Muscle of leg (tissue), 16 donors: ENCODE data around the gene RRP7A. TPM values are rescaled to one million over a fixed set of nuclear protein-coding genes. Genes with fewer than 3 reads are reported as not detected.
"Not testable (repeated sequence)": the region's sequence is repeated elsewhere in the genome, so short reads cannot be mapped to it uniquely, and the experiment has no call there.

Experiments used
- DNase-seq: peaks from one replicate; pipeline ENCODE4 v3.0.0; 2013
- H3K27ac ChIP-seq: one replicate; pipeline ENCODE4 v1.5.1; 2013; ENCODE audit warnings: mild to moderate bottlenecking, low read length, control low read depth
- H3K27me3 ChIP-seq: one replicate; pipeline ENCODE4 v1.6.1; 2013; ENCODE audit warnings: low read length; ENCODE audit not compliant: control insufficient read depth, insufficient read depth
- H3K36me3 ChIP-seq: one replicate; pipeline ENCODE4 v1.6.1; 2013; ENCODE audit warnings: low read length; ENCODE audit not compliant: control insufficient read depth, insufficient read depth
- H3K4me1 ChIP-seq: one replicate; pipeline ENCODE4 v1.6.1; 2013; ENCODE audit warnings: low read length; ENCODE audit not compliant: control insufficient read depth, insufficient read depth
- H3K4me3 ChIP-seq: one replicate; pipeline ENCODE4 v1.5.1; 2013; ENCODE audit warnings: low read length, control low read depth
- H3K9me3 ChIP-seq: replicated peaks from 2 replicates; pipeline ENCODE4 v1.6.1; 2013; ENCODE audit warnings: low read depth, low read length; ENCODE audit not compliant: control insufficient read depth
- WGBS: methylation state at CpG from one replicate; pipeline ENCODE4 v1.1.5; 2013; ENCODE audit warnings: missing lambda C conversion rate; ENCODE audit not compliant: insufficient coverage; 5-methylcytosine and 5-hydroxymethylcytosine counted together
- long read RNA-seq, 11 donors: transcript quantifications; one replicate each; lab custom pipeline, GENCODE V29; 2026
- polyA plus RNA-seq, 8 donors: library from polyadenylated mRNA; unstranded; fragments of 120-200 nt; gene quantifications; one replicate each; pipeline versions ENCODE4 v1.2.1 to v1.2.3, GENCODE V29; 2013; ENCODE audit warnings: inconsistent platforms in 1 of 8, low replicate concordance in 1 of 8; ENCODE audit not compliant: insufficient read length in 8 of 8, insufficient read depth in 1 of 8
- total RNA-seq: library from RNA; stranded (reverse); fragments of 120-200 nt; gene quantifications from one replicate; pipeline ENCODE4 v1.2.4, GENCODE V29; 2013

The RRP7A gene
- total RNA-seq (33.8 TPM), polyA plus RNA-seq (10 to 100 TPM; 17.9 to 24.7 (median 20.5) TPM)
- long read RNA-seq, donor 1, transcript RRP7A-201 (7 exons, 3,801 nt), result major isoform, 7 of 7 reads
- long read RNA-seq, donor 1, partial matches to known transcripts, result 0 of 7 reads
- long read RNA-seq, donor 1, other reads (novel, unspliced or antisense), result 0 of 7 reads
- long read RNA-seq, donor 2, partial matches to known transcripts, result 0 of 3 reads
- long read RNA-seq, donor 2, other reads (novel, unspliced or antisense), result 0 of 3 reads
- long read RNA-seq, donor 3, transcript RRP7A-201 (7 exons, 3,801 nt), result major isoform, 28 of 28 reads
- long read RNA-seq, donor 3, partial matches to known transcripts, result 0 of 28 reads
- long read RNA-seq, donor 3, other reads (novel, unspliced or antisense), result 0 of 28 reads
- long read RNA-seq, donor 4, transcript RRP7A-201 (7 exons, 3,801 nt), result major isoform, 11 of 11 reads
- long read RNA-seq, donor 4, partial matches to known transcripts, result 0 of 11 reads
- long read RNA-seq, donor 4, other reads (novel, unspliced or antisense), result 0 of 11 reads
- long read RNA-seq, donor 5, transcript RRP7A-201 (7 exons, 3,801 nt), result major isoform, 25 of 25 reads
- long read RNA-seq, donor 5, partial matches to known transcripts, result 0 of 25 reads
- long read RNA-seq, donor 5, other reads (novel, unspliced or antisense), result 0 of 25 reads
- long read RNA-seq, donor 6, transcript RRP7A-201 (7 exons, 3,801 nt), result major isoform, 23 of 23 reads
- long read RNA-seq, donor 6, partial matches to known transcripts, result 0 of 23 reads
- long read RNA-seq, donor 6, other reads (novel, unspliced or antisense), result 0 of 23 reads
- long read RNA-seq, donor 7, transcript RRP7A-201 (7 exons, 3,801 nt), result major isoform, 14 of 14 reads
- long read RNA-seq, donor 7, partial matches to known transcripts, result 0 of 14 reads
- long read RNA-seq, donor 7, other reads (novel, unspliced or antisense), result 0 of 14 reads
- long read RNA-seq, donor 8, partial matches to known transcripts, result 0 of 2 reads
- long read RNA-seq, donor 8, other reads (novel, unspliced or antisense), result 0 of 2 reads
- long read RNA-seq, donor 9, transcript RRP7A-201 (7 exons, 3,801 nt), result major isoform, 16 of 16 reads
- long read RNA-seq, donor 9, partial matches to known transcripts, result 0 of 16 reads
- long read RNA-seq, donor 9, other reads (novel, unspliced or antisense), result 0 of 16 reads
- long read RNA-seq, donor 10, transcript RRP7A-201 (7 exons, 3,801 nt), result major isoform, 29 of 29 reads
- long read RNA-seq, donor 10, partial matches to known transcripts, result 0 of 29 reads
- long read RNA-seq, donor 10, other reads (novel, unspliced or antisense), result 0 of 29 reads
- long read RNA-seq, donor 11, transcript RRP7A-201 (7 exons, 3,801 nt), result major isoform, 13 of 13 reads
- long read RNA-seq, donor 11, partial matches to known transcripts, result 0 of 13 reads
- long read RNA-seq, donor 11, other reads (novel, unspliced or antisense), result 0 of 13 reads

- peak; percentile 91 for DNase-seq
- H3K4me1 ChIP-seq, result peaks cover 8% of the 10 kb centered on the region
- peak within 1 kb of the TSS; percentile 61 for H3K4me3 ChIP-seq
- no peaks in the 10 kb centered on the region for H3K9me3 ChIP-seq
- no peaks in the 10 kb centered on the region for H3K27me3 ChIP-seq
- peaks cover 14% of the 10 kb centered on the region for H3K36me3 ChIP-seq
- WGBS, result 6% methylated on average over 56 of the region's 65 CpGs
- H3K27ac ChIP-seq, result no peak within 1 kb of the TSS
Measured at GRCh38 chr22:42519525-42520401, at the start of gene RRP7A. TSS of gene RRP7A (minus strand) at chr22:42519796. CDS start at chr22:42519786, 10 bp downstream.

GRCh38 chr22:42567950-42568349 lies 48.4 kb upstream of the RRP7A start:
- not testable (repeated sequence) for H3K9me3 ChIP-seq, DNase-seq, H3K4me1 ChIP-seq, H3K27ac ChIP-seq, H3K4me3 ChIP-seq, H3K27me3 ChIP-seq
- WGBS, result 95% methylated on average over 4 of the region's 6 CpGs
- peaks cover 15% of the 10 kb centered on the region for H3K36me3 ChIP-seq

GRCh38 chr22:42565956-42566355 lies 46.4 kb upstream of the RRP7A start:
- no peak for DNase-seq

GRCh38 chr22:42564699-42565098 lies 45.1 kb upstream of the RRP7A start:
- H3K4me3 ChIP-seq, result no peak overlapping the region
- 98% methylated on average over 5 of the region's 17 CpGs for WGBS
- H3K36me3 ChIP-seq, result peaks cover 6% of the 10 kb centered on the region
- no peaks in the 10 kb centered on the region for H3K27me3 ChIP-seq
- DNase-seq, result no peak
- peaks cover 16% of the 10 kb centered on the region for H3K4me1 ChIP-seq
- no peak overlapping the region for H3K27ac ChIP-seq
- H3K9me3 ChIP-seq, result no peaks in the 10 kb centered on the region

More at GRCh38 chr22:42565956-42566355, 46.4 kb upstream of the RRP7A start:
- H3K27ac ChIP-seq, result no peak overlapping the region
- no peaks in the 10 kb centered on the region for H3K9me3 ChIP-seq
- peaks cover 6% of the 10 kb centered on the region for H3K36me3 ChIP-seq
- no peaks in the 10 kb centered on the region for H3K27me3 ChIP-seq
- 93% methylated on average over 12 of the region's 12 CpGs for WGBS
- H3K4me3 ChIP-seq, result no peak overlapping the region
- peaks cover 16% of the 10 kb centered on the region for H3K4me1 ChIP-seq

- H3K27ac ChIP-seq, H3K9me3 ChIP-seq, H3K36me3 ChIP-seq, H3K4me3 ChIP-seq, DNase-seq, H3K27me3 ChIP-seq: not testable (repeated sequence)
- WGBS, result no CpG with 5 or more reads among the region's 3 CpGs
- peaks cover 16% of the 10 kb centered on the region for H3K4me1 ChIP-seq
Measured at GRCh38 chr22:42563943-42564342, 44.3 kb upstream of the RRP7A start.

- no CpG with 5 or more reads among the region's 2 CpGs for WGBS
- no peak overlapping the region for H3K27ac ChIP-seq
- H3K4me3 ChIP-seq, result no peak overlapping the region
- DNase-seq, result no peak
- H3K9me3 ChIP-seq, result no peaks in the 10 kb centered on the region
- H3K27me3 ChIP-seq, result no peaks in the 10 kb centered on the region
- peaks cover 16% of the 10 kb centered on the region for H3K4me1 ChIP-seq
- peaks cover 6% of the 10 kb centered on the region for H3K36me3 ChIP-seq
Measured at GRCh38 chr22:42562684-42563083, 43.1 kb upstream of the RRP7A start.

- Histone ChIP-seq H3K9me3 (no peaks in the 10 kb centered on the region), H3K27me3 (no peaks in the 10 kb centered on the region), H3K36me3 (peaks cover 6% of the 10 kb centered on the region), H3K4me3 (no peak overlapping the region), H3K4me1 (peaks cover 16% of the 10 kb centered on the region), H3K27ac (no peak overlapping the region)
- WGBS, result 23% methylated on average over 5 of the region's 8 CpGs
- DNase-seq, result no peak
Measured at GRCh38 chr22:42562279-42562678, 42.7 kb upstream of the RRP7A start.

- Histone ChIP-seq H3K9me3 (no peaks in the 10 kb centered on the region), H3K27me3 (no peaks in the 10 kb centered on the region), H3K4me1 (peaks cover 16% of the 10 kb centered on the region), H3K27ac (no peak overlapping the region), H3K36me3 (peaks cover 6% of the 10 kb centered on the region), H3K4me3 (no peak overlapping the region)
- 55% methylated on average over 4 of the region's 5 CpGs for WGBS
- no peak for DNase-seq
Measured at GRCh38 chr22:42561856-42562255, 42.3 kb upstream of the RRP7A start.

- H3K36me3 ChIP-seq, result peaks cover under 1% of the 10 kb centered on the region
- H3K4me1 ChIP-seq, result peaks cover 16% of the 10 kb centered on the region
- no peaks in the 10 kb centered on the region for H3K9me3 ChIP-seq
- no peaks in the 10 kb centered on the region for H3K27me3 ChIP-seq
- 63% methylated on average over 4 of the region's 7 CpGs for WGBS
- no peak overlapping the region for H3K4me3 ChIP-seq
- DNase-seq, result no peak
- no peak overlapping the region for H3K27ac ChIP-seq
Measured at GRCh38 chr22:42560781-42561180, 41.2 kb upstream of the RRP7A start.
